Right lobe of liver (tissue), 4 donors: ENCODE measurements around the gene CCDC77.

Experiments used
- POLR2A ChIP-seq: fragments of 450-650 bp; IDR thresholded peaks from one replicate; pipeline ENCODE4 v1.6.1; 2017; ENCODE audit warnings: antibody characterized with exemption, mild to moderate bottlenecking
- TF ChIP-seq, protein P1 (sequence below), 4 donors: fragments of 200-600 bp in 3 of 4; fragments of 450-650 bp in 1 of 4; IDR thresholded peaks; one replicate each; pipeline versions ENCODE4 v1.5.1 to v1.8.0; 2016 to 2022; ENCODE audit warnings: antibody characterized with exemption in 4 of 4, mild to moderate bottlenecking in 2 of 4
- donor health status: DM: no; HTN: no; CAD: no.
- donor health status: DM: no; HTN: no; CAD: no.
- donor health status: DM: no; HTN: yes; CAD: no.

DNA sequence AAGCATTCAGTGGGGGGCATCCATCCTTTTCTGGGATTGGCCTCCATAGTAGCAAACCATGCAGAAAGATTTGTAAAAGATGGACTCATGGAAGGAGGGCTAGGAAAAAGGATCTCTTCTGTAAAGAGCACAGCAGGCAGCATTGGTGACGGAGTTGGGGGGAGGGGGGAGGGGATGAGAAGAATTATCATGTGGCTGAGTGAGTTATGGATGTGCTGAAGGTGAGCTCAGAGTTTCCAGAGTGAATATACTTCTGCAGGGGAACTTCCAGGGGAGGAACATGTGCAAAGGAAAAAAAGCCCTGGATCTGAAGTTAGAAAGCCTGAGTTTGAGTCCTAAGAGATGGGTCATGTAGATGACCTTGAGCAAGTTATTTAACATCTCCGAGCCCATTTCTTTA is 54.4 kb downstream of the CCDC77 start:
- TF ChIP-seq, protein P1, sequence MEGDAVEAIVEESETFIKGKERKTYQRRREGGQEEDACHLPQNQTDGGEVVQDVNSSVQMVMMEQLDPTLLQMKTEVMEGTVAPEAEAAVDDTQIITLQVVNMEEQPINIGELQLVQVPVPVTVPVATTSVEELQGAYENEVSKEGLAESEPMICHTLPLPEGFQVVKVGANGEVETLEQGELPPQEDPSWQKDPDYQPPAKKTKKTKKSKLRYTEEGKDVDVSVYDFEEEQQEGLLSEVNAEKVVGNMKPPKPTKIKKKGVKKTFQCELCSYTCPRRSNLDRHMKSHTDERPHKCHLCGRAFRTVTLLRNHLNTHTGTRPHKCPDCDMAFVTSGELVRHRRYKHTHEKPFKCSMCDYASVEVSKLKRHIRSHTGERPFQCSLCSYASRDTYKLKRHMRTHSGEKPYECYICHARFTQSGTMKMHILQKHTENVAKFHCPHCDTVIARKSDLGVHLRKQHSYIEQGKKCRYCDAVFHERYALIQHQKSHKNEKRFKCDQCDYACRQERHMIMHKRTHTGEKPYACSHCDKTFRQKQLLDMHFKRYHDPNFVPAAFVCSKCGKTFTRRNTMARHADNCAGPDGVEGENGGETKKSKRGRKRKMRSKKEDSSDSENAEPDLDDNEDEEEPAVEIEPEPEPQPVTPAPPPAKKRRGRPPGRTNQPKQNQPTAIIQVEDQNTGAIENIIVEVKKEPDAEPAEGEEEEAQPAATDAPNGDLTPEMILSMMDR (IDR thresholded peaks at IDR 0.05) = no peak
- no peak for TF ChIP-seq POLR2A
